Hippocampal formation (tissue), 2 donors: ENCODE data around the gene DPT.
"Not testable (repeated sequence)": the region's sequence is repeated elsewhere in the genome, so short reads cannot be mapped to it uniquely, and the experiment has no call there.

Source experiments
- DNase-seq, 2 donors: peaks; one replicate each; lab custom pipeline; 2025; lab: John Stamatoyannopoulos, UW

The DPT gene

DNA sequence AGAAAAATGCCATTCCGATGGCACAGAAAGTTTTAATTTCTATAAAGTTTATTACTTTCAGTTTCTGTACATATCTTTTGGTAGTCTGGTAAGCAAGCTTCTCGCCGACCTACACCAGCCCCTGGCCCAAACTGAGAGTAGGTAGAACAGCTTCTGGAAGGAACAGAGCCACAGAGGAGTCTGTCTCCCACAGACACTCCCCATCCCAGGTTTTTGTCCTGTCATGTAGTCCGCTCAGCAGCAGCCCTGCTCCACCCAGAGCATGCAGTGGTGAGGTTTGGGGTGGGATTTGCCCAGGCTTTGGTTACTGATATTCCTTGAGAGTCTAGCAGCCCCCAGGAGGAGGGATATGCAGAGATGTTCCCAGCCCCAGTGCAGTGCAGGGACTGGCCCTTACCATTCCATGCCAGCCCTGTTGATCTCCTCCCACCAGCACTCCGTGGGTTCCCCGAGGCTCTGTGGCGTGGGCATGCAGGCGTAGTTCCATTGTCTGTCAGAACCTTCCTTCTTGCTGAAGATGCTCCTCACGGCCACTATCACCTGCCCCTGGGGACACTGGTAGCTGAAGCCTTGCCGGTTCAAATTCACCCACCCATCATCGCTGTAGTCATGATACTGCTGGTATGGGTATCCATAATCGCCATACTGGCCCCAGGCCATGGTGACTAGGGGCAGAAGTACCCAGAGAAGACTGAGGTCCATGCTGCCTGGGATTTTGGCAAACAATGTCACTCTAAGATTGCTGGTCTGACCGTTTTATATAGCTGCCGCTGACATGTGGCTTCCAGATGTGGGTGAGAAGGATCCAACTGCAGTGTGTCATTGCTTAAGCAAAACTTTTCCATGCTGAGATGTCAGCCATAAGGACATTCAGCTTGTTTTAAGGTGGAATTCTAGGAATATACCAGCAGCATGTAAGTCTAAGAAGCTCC lies at the start of gene DPT:
Gene DPT (minus strand): TSS at position 734 of the 932 bp plus-strand sequence. CDS start 32 bp downstream, at position 702.
- no peak for DNase-seq

- DNase-seq: no peak
Measured at GRCh38 chr1:168775366-168775765, 46.4 kb upstream of the DPT start.

DNA sequence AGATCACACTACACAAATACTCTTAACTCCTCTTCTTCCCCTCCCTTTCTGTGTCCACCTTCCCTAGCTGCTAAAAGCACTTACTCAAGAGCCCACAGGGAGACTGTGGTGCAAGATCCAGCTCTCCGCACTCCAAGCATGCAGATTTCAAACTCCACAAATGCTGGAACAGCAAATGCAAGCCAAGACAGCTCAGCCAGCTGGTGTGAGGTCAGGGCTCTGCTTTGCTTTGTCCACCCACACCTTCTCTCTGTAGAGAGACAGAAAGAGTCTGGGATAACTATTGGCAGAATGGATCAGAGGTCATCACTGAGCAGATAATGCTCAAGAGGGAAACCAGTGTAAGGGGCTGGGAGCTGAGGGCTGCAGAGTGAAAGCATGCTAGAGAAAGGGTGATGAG lies 45.2 kb upstream of the DPT start:
- no peak for DNase-seq

DNA sequence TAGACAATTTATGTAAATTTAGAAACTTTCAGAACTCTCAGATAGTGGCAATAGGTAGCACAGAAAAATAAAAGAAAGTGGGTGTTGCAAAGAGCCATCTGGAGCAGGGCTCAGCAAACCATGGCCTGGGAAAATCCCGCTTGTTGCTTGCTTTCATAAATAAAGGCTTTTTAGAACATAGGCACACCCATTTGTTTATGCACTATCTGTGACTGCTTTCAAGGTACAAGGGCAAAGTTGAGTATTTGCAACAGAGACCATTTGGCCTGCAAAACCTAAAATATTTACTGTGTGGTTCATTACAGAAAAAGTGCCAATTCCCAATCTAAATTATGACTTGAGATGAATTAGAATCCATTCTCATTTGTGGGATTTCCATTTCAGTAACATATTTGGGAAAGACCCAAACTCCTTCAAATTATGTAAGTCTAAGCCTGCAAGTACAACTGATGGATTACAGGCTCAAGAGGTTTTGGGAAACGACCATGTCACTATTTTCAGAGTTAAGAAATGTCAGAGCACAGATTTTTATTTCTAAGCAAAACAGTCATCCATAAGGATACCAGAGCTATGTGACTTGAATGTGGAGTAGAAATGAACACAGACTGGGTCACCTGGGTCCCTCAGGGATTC lies 43.5 kb upstream of the DPT start:
- no peak for DNase-seq

GRCh38 chr1:168771104-168771630 lies 42.2 kb upstream of the DPT start:
- no peak for DNase-seq

- not testable (repeated sequence) for DNase-seq
Measured at GRCh38 chr1:168769893-168770292, 40.9 kb upstream of the DPT start.

DNA sequence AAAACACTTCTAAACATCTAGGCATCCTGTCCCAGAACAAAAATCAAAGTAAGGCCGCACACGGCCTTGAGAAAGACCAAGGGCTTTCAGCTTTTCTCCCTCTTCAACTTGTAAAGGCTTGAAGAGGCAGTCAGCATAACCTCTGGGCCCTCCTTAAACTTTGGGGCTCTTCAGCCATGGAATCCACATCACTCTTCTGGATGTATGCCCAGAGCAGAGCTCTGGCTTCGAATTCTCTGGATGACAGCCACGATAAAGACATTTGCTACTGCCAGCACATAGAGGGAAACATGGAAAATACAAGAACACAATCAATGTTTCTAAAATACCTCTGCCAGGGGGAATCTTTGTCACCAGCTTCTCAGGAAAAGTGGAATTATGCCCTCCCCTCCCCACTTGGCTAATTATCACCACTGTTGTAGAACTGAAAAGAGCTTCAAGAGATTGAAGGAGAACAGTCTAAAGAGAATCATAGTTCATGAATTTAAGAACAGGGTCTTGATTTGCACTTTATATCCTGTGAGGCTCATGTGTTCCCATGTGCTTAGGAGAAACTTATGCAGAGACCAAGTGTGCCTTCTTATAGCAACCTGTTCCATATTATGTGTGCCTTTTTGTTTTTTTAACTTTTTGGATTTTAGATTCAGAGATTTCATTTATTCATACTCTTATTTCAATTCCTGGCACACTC lies 39.0 kb upstream of the DPT start:
- DNase-seq: peak in 1 of 2 donors; percentile 33

GRCh38 chr1:168766568-168766967 lies 37.6 kb upstream of the DPT start:
- DNase-seq: no peak

- no peak for DNase-seq
Measured at GRCh38 chr1:168763031-168763430, 34.0 kb upstream of the DPT start.

- DNase-seq: no peak
Measured at GRCh38 chr1:168762473-168762872, 33.5 kb upstream of the DPT start.

- DNase-seq: no peak
Measured at GRCh38 chr1:168760781-168761180, 31.8 kb upstream of the DPT start.

- no peak for DNase-seq
Measured at GRCh38 chr1:168760241-168760640, 31.2 kb upstream of the DPT start.

GRCh38 chr1:168759077-168759476 lies 30.1 kb upstream of the DPT start:
- DNase-seq: no peak

- DNase-seq: no peak
Measured at GRCh38 chr1:168758503-168758902, 29.5 kb upstream of the DPT start.

GRCh38 chr1:168755800-168756418 lies 26.9 kb upstream of the DPT start:
- DNase-seq: no peak

DNA sequence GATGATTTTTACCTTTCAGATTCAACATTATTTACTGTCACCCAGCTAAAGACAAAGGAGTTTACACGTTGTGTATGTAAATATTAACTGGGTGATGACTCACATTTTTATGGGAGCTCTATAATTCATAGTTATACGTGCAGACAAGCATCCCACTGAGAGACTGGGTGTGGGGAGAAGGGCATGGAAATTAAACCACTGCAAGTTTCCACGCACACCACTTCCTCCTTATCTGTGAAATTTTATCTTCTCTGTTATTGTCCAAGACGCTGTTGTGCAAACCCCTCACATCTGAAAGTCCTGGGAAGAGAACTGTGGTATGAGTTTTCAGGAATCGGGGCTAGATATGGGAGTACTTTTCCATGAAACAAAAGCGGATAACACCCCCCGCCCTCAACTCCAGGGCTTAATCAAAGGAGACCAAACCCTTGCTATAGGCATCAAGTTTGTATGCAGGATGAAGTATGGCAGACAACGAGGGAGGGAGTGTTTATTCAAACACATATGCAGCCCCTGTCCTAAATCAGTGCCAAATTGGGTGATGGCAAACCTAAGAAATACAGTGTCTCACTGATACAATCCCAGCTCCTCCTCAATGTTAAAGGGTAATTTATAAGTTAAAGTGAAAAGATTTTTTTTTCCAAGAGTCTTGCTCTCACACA lies 23.3 kb upstream of the DPT start:
- no peak for DNase-seq

DNA sequence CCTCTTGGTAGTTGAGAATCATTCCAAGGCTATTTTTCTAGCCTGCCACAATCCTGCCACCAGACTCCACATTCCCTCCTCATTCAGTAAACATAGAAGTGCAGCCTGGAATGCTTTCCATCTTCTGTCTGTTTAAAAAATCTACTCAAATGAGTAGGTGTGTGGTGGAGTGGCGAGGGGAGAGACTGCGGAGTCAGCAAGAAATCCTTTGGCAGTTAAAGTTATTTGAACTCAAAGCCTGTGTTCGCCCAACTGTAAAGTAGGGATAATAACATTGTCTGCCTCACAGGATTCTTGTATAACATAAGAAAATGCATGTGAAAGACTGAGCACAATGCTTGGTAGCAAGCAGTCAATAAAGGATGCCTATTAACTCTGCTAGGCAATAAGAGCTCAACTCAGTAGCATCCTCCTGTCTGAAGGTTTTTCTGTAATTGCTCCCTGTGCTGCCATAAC lies 22.2 kb upstream of the DPT start:
- DNase-seq: no peak

- no peak for DNase-seq
Measured at GRCh38 chr1:168742994-168743650, 14.1 kb upstream of the DPT start.

- DNase-seq: no peak
Measured at GRCh38 chr1:168742386-168742785, 13.4 kb upstream of the DPT start.

DNA sequence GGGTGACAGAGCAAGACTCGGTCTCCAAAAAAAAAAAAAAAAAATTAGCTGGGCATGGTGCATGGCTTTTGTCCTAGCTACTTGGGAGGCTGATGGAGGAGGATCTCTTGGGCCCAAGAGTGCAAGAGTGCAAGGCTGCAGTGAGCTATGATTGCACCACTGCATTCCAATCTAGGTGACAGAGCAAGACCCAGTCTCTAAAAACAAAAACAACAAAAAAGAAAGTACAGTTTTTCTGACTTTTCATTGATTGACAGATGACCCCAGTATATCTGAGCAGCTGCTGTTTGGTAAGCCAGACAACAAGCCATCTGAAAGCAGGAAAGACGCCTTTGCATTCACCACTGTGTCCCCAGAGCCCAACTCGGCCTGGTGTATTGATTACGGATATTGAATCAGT lies 10.9 kb upstream of the DPT start:
- no peak for DNase-seq

GRCh38 chr1:168736520-168736919 lies 7.5 kb upstream of the DPT start:
- DNase-seq: no peak
